Tibial nerve (tissue), 4 donors: Measurements from ENCODE around the gene PPM1G. TPM values are rescaled to one million over a fixed set of nuclear protein-coding genes. Genes with fewer than 3 reads are reported as not detected.

Experiments
- DNase-seq, 2 donors: peaks; one replicate each; pipeline ENCODE4 v3.0.0-alpha.2; 2019; ENCODE audit warnings: low spot score in 2 of 2
- H3K27ac ChIP-seq, 4 donors: fragments of 200-600 bp; sonication (generic) in 3 of 4; one replicate each; pipeline ENCODE4 v1.5.1; 2017 to 2019; ENCODE audit warnings: mild to moderate bottlenecking in 1 of 4
- H3K27me3 ChIP-seq, 2 donors: fragments of 200-600 bp; sonication (generic) in 1 of 2; one replicate each; pipeline versions ENCODE4 v1.5.1 to v1.6.0; 2017 to 2019
- H3K36me3 ChIP-seq, 3 donors: fragments of 200-600 bp; sonication (generic); one replicate each; pipeline ENCODE4 v1.5.1; 2018 to 2019
- H3K4me1 ChIP-seq, 4 donors: fragments of 200-600 bp; sonication (generic) in 3 of 4; one replicate each; pipeline ENCODE4 v1.5.1; 2017 to 2019
- H3K4me3 ChIP-seq, 4 donors: fragments of 200-600 bp; sonication (generic) in 3 of 4; one replicate each; pipeline ENCODE4 v1.5.1; 2017 to 2019; ENCODE audit warnings: mild to moderate bottlenecking in 1 of 4, moderate library complexity in 1 of 4
- H3K9me3 ChIP-seq, 4 donors: fragments of 200-600 bp; sonication (generic) in 3 of 4; one replicate each; pipeline ENCODE4 v1.5.1; 2017 to 2019
- CTCF ChIP-seq, 5 experiments: fragments of 200-600 bp in 3 of 5; fragments of 450-650 bp in 2 of 5; sonication (generic) in 3 of 5; IDR thresholded peaks; one replicate each; pipeline ENCODE4 v1.5.1; 2016 to 2019; ENCODE audit warnings: antibody characterized with exemption in 5 of 5, mild to moderate bottlenecking in 3 of 5, moderate library complexity in 2 of 5
- EP300 ChIP-seq, 2 donors: sonication (generic); formaldehyde crosslinking; IDR thresholded peaks; one replicate each; pipeline ENCODE4 v1.6.1; 2017; ENCODE audit warnings: antibody characterized with exemption in 2 of 2, mild to moderate bottlenecking in 1 of 2
- POLR2A ChIP-seq, 2 donors: fragments of 450-650 bp; IDR thresholded peaks; one replicate each; pipeline ENCODE4 v1.6.1; 2017; ENCODE audit warnings: antibody characterized with exemption in 2 of 2, mild to moderate bottlenecking in 2 of 2, moderate library complexity in 2 of 2
- WGBS, 2 donors: methylation state at CpG; one replicate each; pipeline ENCODE4 v1.1.5; 2018; 5-methylcytosine and 5-hydroxymethylcytosine counted together
- total RNA-seq, 4 donors: library from RNA; depleted of rRNA; stranded (reverse); fragments of >200 nt; gene quantifications; one replicate each; pipeline ENCODE4 v1.1.0, GENCODE V29; 2016

PPM1G gene
- total RNA-seq, 4 donors from 2014 or later = 33.7 to 53.6 (median 47.9) TPM

- TF ChIP-seq CTCF (IDR thresholded peaks at IDR 0.05) (no peak), EP300 (IDR thresholded peaks at IDR 0.05) (no peak), POLR2A (IDR thresholded peaks at IDR 0.05) (no peak)
- no peaks in the 10 kb centered on the region for H3K27me3 ChIP-seq
These were observed 11.6 kb upstream of the PPM1G start for GRCh38 chr2:27420996-27421395.

GRCh38 chr2:27416151-27416550, 6.8 kb upstream of the PPM1G start:
- DNase-seq = no peak
- Histone ChIP-seq H3K27me3 (no peaks in the 10 kb centered on the region), H3K4me3 (no peak overlapping the region), H3K4me1 (no peaks in the 10 kb centered on the region), H3K9me3 (no peaks in the 10 kb centered on the region), H3K27ac (no peak overlapping the region), H3K36me3 (no peaks in the 10 kb centered on the region)
- TF ChIP-seq EP300 (IDR thresholded peaks at IDR 0.05) (no peak), POLR2A (IDR thresholded peaks at IDR 0.05) (no peak)
- WGBS, 2 donors = 92% methylated on average over 6 of the region's 6 CpGs

More at GRCh38 chr2:27420996-27421395, 11.6 kb upstream of the PPM1G start:
- DNase-seq = no peak
- H3K27ac ChIP-seq = no peak overlapping the region
- H3K4me1 ChIP-seq = no peaks in the 10 kb centered on the region
- H3K36me3 ChIP-seq = no peaks in the 10 kb centered on the region
- H3K4me3 ChIP-seq = no peak overlapping the region
- H3K9me3 ChIP-seq = no peaks in the 10 kb centered on the region

GRCh38 chr2:27412419-27413152, 3.2 kb upstream of the PPM1G start:
- no peaks in the 10 kb centered on the region for H3K36me3 ChIP-seq
- no peak overlapping the region for H3K4me3 ChIP-seq
- H3K27me3 ChIP-seq = no peaks in the 10 kb centered on the region
- TF ChIP-seq CTCF (IDR thresholded peaks at IDR 0.05) (no peak), POLR2A (IDR thresholded peaks at IDR 0.05) (no peak), EP300 (IDR thresholded peaks at IDR 0.05) (no peak)
- peaks cover 0 to 18% (median 5%) of the 10 kb centered on the region in 4 donors for H3K4me1 ChIP-seq
- no peak for DNase-seq
- H3K9me3 ChIP-seq = no peaks in the 10 kb centered on the region
- WGBS, 2 donors = 86 to 88% methylated on average over 9 of the region's 9 CpGs
- H3K27ac ChIP-seq = no peak overlapping the region

GRCh38 chr2:27408601-27409320, 630 bp downstream of the PPM1G start:
- no peaks in the 10 kb centered on the region for H3K27me3 ChIP-seq
- peaks cover 0 to 35% (median 6%) of the 10 kb centered on the region in 4 donors for H3K4me1 ChIP-seq
- 0 to 1% methylated on average over 33 of the region's 33 CpGs for WGBS, 2 donors
- TF ChIP-seq CTCF (IDR thresholded peaks at IDR 0.05) = no peak
- no peak for TF ChIP-seq POLR2A (IDR thresholded peaks at IDR 0.05)
- TF ChIP-seq EP300 (IDR thresholded peaks at IDR 0.05) = no peak
- H3K9me3 ChIP-seq = no peaks in the 10 kb centered on the region
- H3K27ac ChIP-seq = peak overlapping the region; percentile 23 to 88 (median 81)
- peaks cover 0 to 15% (median 0%) of the 10 kb centered on the region in 3 donors for H3K36me3 ChIP-seq
- peak overlapping the region; percentile 78 to 99 (median 98) for H3K4me3 ChIP-seq
- no peak for DNase-seq

- peaks cover 0 to 15% (median 0%) of the 10 kb centered on the region in 3 donors for H3K36me3 ChIP-seq
- TF ChIP-seq EP300 (IDR thresholded peaks at IDR 0.05) (no peak), CTCF (IDR thresholded peaks at IDR 0.05) (peak; percentile 12 to 46 (median 33)), POLR2A (IDR thresholded peaks at IDR 0.05) (no peak)
- no peaks in the 10 kb centered on the region for H3K27me3 ChIP-seq
- peak in 1 of 2 donors; percentile 16 for DNase-seq
- 50 to 52% methylated on average over 16 of the region's 16 CpGs for WGBS, 2 donors
- H3K4me1 ChIP-seq = peaks cover 0 to 36% (median 6%) of the 10 kb centered on the region in 4 donors
- no peak overlapping the region for H3K27ac ChIP-seq
- no peaks in the 10 kb centered on the region for H3K9me3 ChIP-seq
- H3K4me3 ChIP-seq = peak overlapping the region in 3 of 4 donors; percentile 96 to 99 (median 99)
These were observed 1.4 kb downstream of the PPM1G start for GRCh38 chr2:27407798-27408491.
